Fibroblast of villous mesenchyme (primary cell): Measurements from ENCODE around the gene MYOM3. TPM values are rescaled to one million over a fixed set of nuclear protein-coding genes. Genes with fewer than 3 reads are reported as not detected.

Experiments
- DNase-seq: peaks from one replicate; pipeline ENCODE4 v3.0.0-alpha.2; 2010; ENCODE audit warnings: low read depth
- H3K4me3 ChIP-seq: 2 replicates; pipeline ENCODE4 v1.5.1; 2011; ENCODE audit warnings: low read depth, mild to moderate bottlenecking, low read length
- CTCF ChIP-seq: IDR thresholded peaks from 2 replicates; pipeline ENCODE4 v1.5.1; 2012; ENCODE audit warnings: low read depth, mild to moderate bottlenecking, low read length; ENCODE audit not compliant: insufficient read depth
- total RNA-seq: library from RNA; depleted of rRNA; stranded (reverse); fragments of >200 nt; gene quantifications from 2 replicates; pipeline ENCODE4 v1.2.3, GENCODE V29; 2012

The MYOM3 gene
- total RNA-seq, 1 donor = not detected

- no peak overlapping the region for H3K4me3 ChIP-seq
- TF ChIP-seq CTCF = no peak
- no peak for DNase-seq
These were observed 104.9 kb downstream of the MYOM3 start for GRCh38 chr1:24007079-24007478.

Other genes with a start within 250 kb of the MYOM3 start
- gene FUCA1, start 243.8 kb downstream of the MYOM3 start, total RNA-seq = 4.8 and 7.8 TPM in 2 replicates
- gene CNR2, start 198.8 kb downstream of the MYOM3 start, total RNA-seq = not detected in 2 replicates
- gene PNRC2, start 152.3 kb downstream of the MYOM3 start, total RNA-seq = 60.9 and 108 TPM in 2 replicates
- gene SRSF10, start 131.8 kb downstream of the MYOM3 start, total RNA-seq = 83.8 and 117 TPM in 2 replicates
- not detected in 2 replicates for gene IL22RA1, start 31.0 kb upstream of the MYOM3 start, total RNA-seq
- under 0.01 TPM in 1 of 2 replicates, not detected in the other for gene IFNLR1, start 75.2 kb upstream of the MYOM3 start, total RNA-seq
- not detected in 2 replicates for gene GRHL3, start 207.2 kb upstream of the MYOM3 start, total RNA-seq